KMS-11 (cell line): Measurements from ENCODE around the gene CHL1.

ENCODE experiments used
- H2AFZ ChIP-seq: fragments of 200-600 bp; sonication (generic); 2 replicates; pipeline ENCODE4 v1.6.1; 2016; ENCODE audit warnings: antibody characterized with exemption, mixed run types, low read depth
- H3K27ac ChIP-seq: fragments of 200-600 bp; sonication (generic); 2 replicates; pipeline ENCODE4 v1.6.1; 2016; ENCODE audit warnings: mild to moderate bottlenecking, mixed run types
- H3K27me3 ChIP-seq: fragments of 200-600 bp; sonication (generic); 2 replicates; pipeline ENCODE4 v1.6.1; 2017; ENCODE audit warnings: mild to moderate bottlenecking, low read depth, mixed run types, moderate library complexity; ENCODE audit not compliant: insufficient read depth
- H3K36me3 ChIP-seq: fragments of 200-600 bp; sonication (generic); 2 replicates; pipeline ENCODE4 v1.6.1; 2017; ENCODE audit warnings: mild to moderate bottlenecking, mixed run types; ENCODE audit not compliant: insufficient read depth
- H3K4me1 ChIP-seq: fragments of 200-600 bp; sonication (generic); 2 replicates; pipeline ENCODE4 v1.6.1; 2016; ENCODE audit warnings: mild to moderate bottlenecking, low read depth, mixed run types; ENCODE audit not compliant: poor library complexity, severe bottlenecking
- H3K4me2 ChIP-seq: fragments of 200-600 bp; sonication (generic); 2 replicates; pipeline ENCODE4 v1.7.0; 2016; ENCODE audit warnings: mild to moderate bottlenecking, mixed run types
- H3K4me3 ChIP-seq: fragments of 200-600 bp; sonication (generic); IDR thresholded peaks from 2 replicates; pipeline ENCODE4 v1.6.1; 2017; ENCODE audit warnings: low read depth, low read length, mixed read lengths; ENCODE audit not compliant: insufficient read depth
- H3K79me2 ChIP-seq: fragments of 200-600 bp; sonication (generic); 2 replicates; pipeline ENCODE4 v1.6.1; 2016; ENCODE audit warnings: low read depth, mixed run types; ENCODE audit not compliant: insufficient read depth
- H3K9ac ChIP-seq: fragments of 200-600 bp; sonication (generic); 2 replicates; pipeline ENCODE4 v1.6.1; 2016; ENCODE audit warnings: mild to moderate bottlenecking, mixed run types
- H4K20me1 ChIP-seq: fragments of 200-600 bp; sonication (generic); 2 replicates; pipeline ENCODE4 v1.6.1; 2016; ENCODE audit warnings: mild to moderate bottlenecking, mixed run types; ENCODE audit not compliant: insufficient read depth
- CTCF ChIP-seq: fragments of 200-600 bp; sonication (generic); conservative IDR thresholded peaks from 2 replicates; pipeline ENCODE4 v1.6.1; 2017; ENCODE audit warnings: low read depth, mild to moderate bottlenecking, antibody characterized with exemption, low read length, moderate library complexity, mixed read lengths

CHL1 gene

GRCh38 chr3:330494-331115 lies 134.0 kb downstream of the CHL1 start:
- Histone ChIP-seq H2AFZ (no peak overlapping the region), H3K79me2 (no peaks in the 10 kb centered on the region), H3K27me3 (no peaks in the 10 kb centered on the region), H3K4me2 (no peak overlapping the region), H3K36me3 (no peaks in the 10 kb centered on the region), H3K9ac (no peak overlapping the region), H3K4me3 (no peak overlapping the region), H3K27ac (no peak overlapping the region), H4K20me1 (no peaks in the 10 kb centered on the region), H3K4me1 (no peaks in the 10 kb centered on the region)
- TF ChIP-seq CTCF = no peak

- Histone ChIP-seq H2AFZ (no peak overlapping the region), H3K79me2 (no peaks in the 10 kb centered on the region), H3K36me3 (no peaks in the 10 kb centered on the region), H4K20me1 (no peaks in the 10 kb centered on the region), H3K27me3 (no peaks in the 10 kb centered on the region), H3K4me1 (no peaks in the 10 kb centered on the region), H3K4me3 (no peak overlapping the region), H3K27ac (no peak overlapping the region), H3K9ac (no peak overlapping the region), H3K4me2 (no peak overlapping the region)
- no peak for TF ChIP-seq CTCF
Observed at GRCh38 chr3:331881-332280, 135.3 kb downstream of the CHL1 start.

- Histone ChIP-seq H3K79me2 (no peaks in the 10 kb centered on the region), H3K27me3 (no peaks in the 10 kb centered on the region), H3K27ac (no peak overlapping the region), H2AFZ (no peak overlapping the region), H4K20me1 (no peaks in the 10 kb centered on the region), H3K4me2 (no peak overlapping the region), H3K9ac (no peak overlapping the region), H3K4me3 (no peak overlapping the region), H3K36me3 (no peaks in the 10 kb centered on the region), H3K4me1 (no peaks in the 10 kb centered on the region)
- TF ChIP-seq CTCF = no peak
Observed at GRCh38 chr3:332701-333100, 136.1 kb downstream of the CHL1 start.

- no peak overlapping the region for H2AFZ ChIP-seq
- H3K4me3 ChIP-seq = no peak overlapping the region
- no peaks in the 10 kb centered on the region for H4K20me1 ChIP-seq
- no peaks in the 10 kb centered on the region for H3K4me1 ChIP-seq
- H3K27ac ChIP-seq = no peak overlapping the region
- TF ChIP-seq CTCF = no peak
- H3K79me2 ChIP-seq = no peaks in the 10 kb centered on the region
- no peaks in the 10 kb centered on the region for H3K27me3 ChIP-seq
- H3K9ac ChIP-seq = no peak overlapping the region
- H3K36me3 ChIP-seq = no peaks in the 10 kb centered on the region
- H3K4me2 ChIP-seq = no peak overlapping the region
Observed at GRCh38 chr3:335240-335639, 138.7 kb downstream of the CHL1 start.
